Mesothelial cell of epicardium (in vitro differentiated cells): ENCODE data around the gene KRTAP4-2. TPM values are rescaled to one million over a fixed set of nuclear protein-coding genes. Genes with fewer than 3 reads are reported as not detected.
"Not testable (repeated sequence)": the region's sequence is repeated elsewhere in the genome, so short reads cannot be mapped to it uniquely, and the experiment has no call there.

ENCODE experiments used
- DNase-seq, 2 experiments: peaks; one replicate each; pipeline ENCODE4 v3.0.0; 2021; ENCODE audit warnings: low spot score in 2 of 2; ENCODE audit not compliant: unreplicated experiment in 2 of 2
- H3K27ac Mint-ChIP-seq: 2 replicates; pipeline ENCODE4 v1.8.0; 2021; ENCODE audit warnings: mixed read lengths
- H3K27me3 Mint-ChIP-seq: 2 replicates; pipeline ENCODE4 v1.8.0; 2021; ENCODE audit warnings: low read depth, mixed read lengths
- H3K36me3 Mint-ChIP-seq: 2 replicates; pipeline ENCODE4 v1.8.0; 2021; ENCODE audit warnings: mixed read lengths
- H3K4me1 Mint-ChIP-seq: 2 replicates; pipeline ENCODE4 v1.8.0; 2021; ENCODE audit warnings: mixed read lengths
- H3K4me3 Mint-ChIP-seq: 2 replicates; pipeline ENCODE4 v1.8.0; 2021; ENCODE audit warnings: mild to moderate bottlenecking, moderate library complexity, mixed read lengths
- H3K9me3 Mint-ChIP-seq: 2 replicates; pipeline ENCODE4 v1.8.0; 2021; ENCODE audit warnings: mixed read lengths
- CTCF ChIP-seq: fragments of 200-600 bp; sonication (generic); IDR thresholded peaks from one replicate; pipeline ENCODE4 v1.5.0; 2021; ENCODE audit warnings: antibody characterized with exemption; ENCODE audit not compliant: unreplicated experiment
- total RNA-seq: library from RNA; stranded (reverse); gene quantifications from 3 replicates; pipeline ENCODE4 v1.2.1, GENCODE V29; 2021

KRTAP4-2 gene
- total RNA-seq, 1 donor from 2014 or later = not detected

GRCh38 chr17:41145261-41145660, 32.8 kb downstream of the KRTAP4-2 start:
- DNase-seq = no peak
- Mint-ChIP-seq H3K36me3 (peaks cover 16% of the 10 kb centered on the region), H3K27ac (peak overlapping the region; percentile 32), H3K4me1 (peaks cover 26% of the 10 kb centered on the region), H3K27me3 (no peaks in the 10 kb centered on the region), H3K9me3 (peaks cover 29% of the 10 kb centered on the region), H3K4me3 (no peak overlapping the region)
- no peak for TF ChIP-seq CTCF

GRCh38 chr17:41144846-41145245, 33.2 kb downstream of the KRTAP4-2 start:
- DNase-seq = no peak
- Mint-ChIP-seq H3K9me3 (peaks cover 29% of the 10 kb centered on the region), H3K4me3 (no peak overlapping the region), H3K4me1 (peaks cover 26% of the 10 kb centered on the region), H3K27ac (peak overlapping the region; percentile 32), H3K36me3 (peaks cover 16% of the 10 kb centered on the region), H3K27me3 (no peaks in the 10 kb centered on the region)
- no peak for TF ChIP-seq CTCF

GRCh38 chr17:41141361-41141760, 36.7 kb downstream of the KRTAP4-2 start:
- no peak for TF ChIP-seq CTCF
- no peak for DNase-seq
- Mint-ChIP-seq H3K27ac (no peak overlapping the region), H3K4me1 (peaks cover 10% of the 10 kb centered on the region), H3K4me3 (no peak overlapping the region), H3K27me3 (no peaks in the 10 kb centered on the region), H3K9me3 (peaks cover 58% of the 10 kb centered on the region), H3K36me3 (peaks cover 29% of the 10 kb centered on the region)

GRCh38 chr17:41140360-41141131, 37.5 kb downstream of the KRTAP4-2 start, which contains the start of gene KRTAP4-6:
TSS of gene KRTAP4-6 (minus strand) at chr17:41140544. CDS start at chr17:41140487, 57 bp downstream.
- Mint-ChIP-seq H3K27ac (no peak within 1 kb of the TSS), H3K4me3 (no peak within 1 kb of the TSS), H3K27me3 (no peaks in the 10 kb centered on the region), H3K4me1 (peaks cover 4% of the 10 kb centered on the region), H3K36me3 (peaks cover 29% of the 10 kb centered on the region), H3K9me3 (peaks cover 64% of the 10 kb centered on the region)
- DNase-seq = no peak
- no peak for TF ChIP-seq CTCF

- peaks cover 27% of the 10 kb centered on the region for H3K36me3 Mint-ChIP-seq
Observed at GRCh38 chr17:41139865-41140264, 38.2 kb downstream of the KRTAP4-2 start.

GRCh38 chr17:41133880-41134735, 43.9 kb downstream of the KRTAP4-2 start:
- Mint-ChIP-seq H3K4me1 (no peaks in the 10 kb centered on the region), H3K27me3 (no peaks in the 10 kb centered on the region), H3K9me3 (peaks cover 37% of the 10 kb centered on the region), H3K36me3 (peaks cover 9% of the 10 kb centered on the region), H3K4me3 (no peak overlapping the region), H3K27ac (peak overlapping the region; percentile 63)
- DNase-seq = no peak
- TF ChIP-seq CTCF = no peak

More at GRCh38 chr17:41139865-41140264, 38.2 kb downstream of the KRTAP4-2 start:
- peaks cover 64% of the 10 kb centered on the region for H3K9me3 Mint-ChIP-seq
- not testable (repeated sequence) for H3K4me1 Mint-ChIP-seq, H3K27me3 Mint-ChIP-seq, H3K4me3 Mint-ChIP-seq, DNase-seq, H3K27ac Mint-ChIP-seq
